Superior temporal gyrus (tissue), 1 donor: ENCODE measurements around the gene FAM236A.
"Not testable (repeated sequence)": the region's sequence is repeated elsewhere in the genome, so short reads cannot be mapped to it uniquely, and the experiment has no call there.

Experiments used
- DNase-seq: peaks from one replicate; pipeline ENCODE4 v3.0.0-alpha.2; 2016; ENCODE audit errors: extremely low spot score

Gene FAM236A

DNA sequence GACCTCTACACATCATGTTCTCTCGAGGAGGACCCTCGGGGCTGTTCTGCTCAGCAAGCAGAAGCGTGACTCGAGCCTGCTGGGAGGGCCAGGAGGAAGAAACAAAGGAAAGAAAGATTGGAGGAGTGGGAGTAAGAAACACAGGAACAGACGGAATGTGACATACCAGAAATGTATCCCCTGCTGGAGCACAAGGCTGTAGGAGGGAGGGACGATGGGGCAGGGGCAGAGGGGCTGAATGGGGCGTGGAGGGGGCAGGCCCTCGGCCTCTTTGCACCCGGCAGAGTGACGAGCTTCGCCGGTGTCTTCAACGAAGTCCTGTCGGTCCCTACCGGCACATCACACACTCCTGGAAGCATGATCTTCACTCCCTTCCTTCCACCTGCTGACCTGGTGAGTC lies at the start of gene FAM236A:
TSS of gene FAM236A (plus strand) at position 301 of the 400 bp plus-strand sequence. CDS start at position 358, 57 bp downstream.
- DNase-seq: not testable (repeated sequence)

- DNase-seq: not testable (repeated sequence)
These were observed 48.3 kb upstream of the FAM236A start for GRCh38 chrX:72889740-72890139.

DNA sequence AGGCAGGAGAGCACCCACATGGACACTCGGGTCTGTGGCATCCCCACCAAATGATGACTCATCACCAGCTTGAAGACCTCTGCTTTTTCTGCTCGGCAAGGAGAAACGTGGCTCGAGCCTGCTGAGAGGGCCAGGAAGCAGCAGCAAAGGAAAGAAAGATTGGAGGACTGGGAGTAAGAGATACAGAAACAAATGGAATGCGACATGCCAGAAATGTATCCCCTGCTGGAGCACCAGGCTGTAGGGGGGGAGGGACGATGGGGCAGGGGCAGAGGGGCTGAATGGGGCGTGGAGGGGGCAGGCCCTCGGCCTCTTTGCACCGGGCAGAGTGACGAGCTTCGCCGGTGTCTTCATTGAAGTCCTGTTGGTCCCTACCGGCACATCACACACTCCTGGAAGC lies 25.7 kb upstream of the FAM236A start, which contains the start of gene FAM236C:
TSS of gene FAM236C (plus strand) at position 301 of the 400 bp plus-strand sequence. CDS start 100 bp downstream, outside the sequence.
- DNase-seq: not testable (repeated sequence)

DNA sequence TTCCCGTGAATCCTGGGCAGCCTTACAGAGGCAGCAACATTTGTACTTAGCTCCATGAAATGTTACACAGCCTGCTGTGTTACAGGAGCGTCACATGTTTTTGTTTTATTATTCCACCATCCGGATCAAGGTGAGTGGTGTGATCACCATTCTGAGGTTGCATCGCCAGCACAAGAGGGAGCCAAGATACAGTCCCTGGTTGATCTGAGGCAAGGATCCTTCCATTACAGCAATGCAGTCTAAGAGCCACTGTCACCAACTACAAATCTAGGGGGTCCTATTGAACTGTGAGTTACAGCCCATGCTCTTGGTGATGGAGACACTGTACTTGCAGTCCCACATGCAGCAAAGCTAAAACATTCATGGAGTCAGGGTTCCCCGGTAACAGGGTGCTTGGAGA lies 21.9 kb upstream of the FAM236A start:
- DNase-seq: not testable (repeated sequence)

DNA sequence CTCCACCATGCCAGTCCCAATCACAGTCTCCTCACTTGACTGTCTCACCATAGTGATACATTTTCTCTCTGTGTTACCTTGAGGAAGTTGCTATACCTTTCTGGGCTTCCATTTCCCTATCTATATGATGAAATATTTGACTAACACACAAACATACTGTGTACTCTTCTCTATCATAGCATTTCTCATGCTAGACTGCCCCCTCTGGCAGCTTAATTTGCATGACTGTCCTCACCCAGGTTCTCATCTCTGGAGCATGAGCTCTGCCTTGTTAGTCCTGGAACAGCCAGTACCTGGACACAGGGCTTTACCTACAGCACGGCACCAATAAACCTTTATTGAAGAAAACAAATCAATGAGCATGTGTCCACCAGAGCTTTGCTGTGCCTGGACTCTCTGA lies 5.7 kb upstream of the FAM236A start:
- not testable (repeated sequence) for DNase-seq

DNA sequence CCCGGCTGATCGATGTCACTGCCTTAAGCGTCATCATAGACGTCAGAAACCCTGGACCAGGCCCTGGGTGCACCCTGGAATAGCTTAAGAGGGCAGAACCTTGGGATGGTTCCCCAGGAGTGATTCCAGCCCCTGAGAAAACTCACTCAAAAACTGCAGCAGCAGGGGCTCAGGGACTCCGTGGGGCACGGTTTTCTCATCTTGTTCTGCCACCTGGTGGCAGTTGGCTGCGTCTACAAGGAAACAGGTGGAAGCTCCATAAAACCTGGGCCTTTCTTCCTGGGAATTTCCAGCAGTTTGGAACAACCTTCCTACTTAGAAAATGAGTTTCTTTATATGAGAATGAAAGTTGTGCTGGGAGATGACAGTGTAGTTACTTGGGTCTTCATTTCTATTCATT lies 1.6 kb upstream of the FAM236A start:
- not testable (repeated sequence) for DNase-seq

GRCh38 chrX:72936882-72937455 lies 1.0 kb upstream of the FAM236A start:
- not testable (repeated sequence) for DNase-seq

- not testable (repeated sequence) for DNase-seq
These were observed 4.3 kb downstream of the FAM236A start for GRCh38 chrX:72942272-72942671.

DNA sequence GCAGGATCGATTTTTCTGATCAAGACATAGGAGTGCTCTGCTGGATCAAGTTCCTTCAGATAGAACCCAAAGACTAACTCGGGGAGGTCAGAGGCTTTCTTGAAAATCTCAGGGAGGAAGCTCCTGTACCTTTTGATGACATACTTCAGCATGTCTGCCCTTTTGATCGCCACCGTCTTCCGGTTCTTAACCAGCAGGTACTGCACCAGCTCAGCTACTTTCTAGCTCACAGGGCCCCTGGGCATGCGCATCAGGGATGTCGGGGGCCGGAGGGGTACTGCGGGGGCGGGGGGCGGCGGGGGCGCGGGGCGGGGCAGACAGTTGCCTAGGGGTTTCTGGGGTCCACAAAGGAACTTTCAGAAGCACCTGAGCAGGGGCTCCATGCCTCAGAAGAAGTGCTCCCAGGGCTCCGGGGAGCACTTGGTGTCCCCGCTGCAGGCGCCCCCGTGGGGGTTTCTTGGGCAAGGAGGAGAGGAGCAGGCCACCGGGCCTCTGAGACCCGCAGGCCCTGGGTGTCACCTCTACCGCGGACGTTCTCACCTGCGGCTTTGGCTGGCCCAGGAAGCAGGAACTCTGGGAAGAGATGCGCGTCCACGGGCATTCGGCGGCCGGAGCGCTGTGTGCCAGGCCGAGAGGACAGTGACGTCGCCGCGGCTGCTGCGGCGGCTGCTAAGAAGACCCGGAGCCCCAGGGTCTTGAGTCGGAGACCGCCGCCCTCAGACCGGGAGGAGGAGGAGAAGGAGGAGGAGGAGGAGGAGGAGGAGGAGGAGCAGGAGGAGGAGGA lies 5.2 kb downstream of the FAM236A start:
- not testable (repeated sequence) for DNase-seq

DNA sequence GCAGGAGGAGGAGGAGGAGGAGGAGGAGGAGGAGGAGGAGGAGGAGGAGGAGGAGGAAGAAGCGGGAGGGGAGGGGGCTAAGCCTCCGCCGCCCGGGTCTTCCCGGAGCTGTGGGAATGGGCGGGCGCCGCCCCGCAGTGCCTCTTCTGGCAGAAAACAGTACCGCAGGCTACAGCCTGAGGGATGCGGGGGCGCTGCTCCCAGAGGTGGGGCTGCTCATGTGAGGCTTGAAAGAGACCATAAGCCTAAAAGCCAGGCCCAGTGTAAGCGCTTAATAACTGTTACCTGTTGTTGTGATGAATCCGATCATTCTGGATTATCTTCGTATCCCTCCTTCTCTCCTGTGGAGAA lies 5.8 kb downstream of the FAM236A start, which contains the start of gene DMRTC1:
TSS of gene DMRTC1 (minus strand) at position 19 of the 351 bp plus-strand sequence. CDS start 68,143 bp downstream, outside the sequence.
- DNase-seq: not testable (repeated sequence)

DNA sequence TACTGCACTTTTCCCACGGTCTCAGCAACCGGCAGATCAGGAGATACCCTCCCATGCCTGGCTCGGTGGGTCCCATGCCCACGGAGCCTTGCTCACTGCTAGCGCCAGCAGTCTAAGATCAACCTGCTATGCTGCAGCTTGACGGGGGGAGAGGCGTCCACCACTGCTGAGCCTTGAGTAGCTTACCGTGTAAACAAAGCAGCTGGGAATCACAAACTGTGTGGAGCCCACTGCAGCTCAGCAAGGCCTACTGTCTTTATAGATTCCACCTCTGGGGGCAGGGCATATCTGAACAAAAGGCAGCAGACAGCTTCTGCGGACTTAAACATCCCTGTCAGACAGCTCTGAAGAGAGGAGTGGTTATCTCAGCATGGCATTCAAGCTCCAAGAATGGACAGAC lies 22.0 kb downstream of the FAM236A start:
- not testable (repeated sequence) for DNase-seq

DNA sequence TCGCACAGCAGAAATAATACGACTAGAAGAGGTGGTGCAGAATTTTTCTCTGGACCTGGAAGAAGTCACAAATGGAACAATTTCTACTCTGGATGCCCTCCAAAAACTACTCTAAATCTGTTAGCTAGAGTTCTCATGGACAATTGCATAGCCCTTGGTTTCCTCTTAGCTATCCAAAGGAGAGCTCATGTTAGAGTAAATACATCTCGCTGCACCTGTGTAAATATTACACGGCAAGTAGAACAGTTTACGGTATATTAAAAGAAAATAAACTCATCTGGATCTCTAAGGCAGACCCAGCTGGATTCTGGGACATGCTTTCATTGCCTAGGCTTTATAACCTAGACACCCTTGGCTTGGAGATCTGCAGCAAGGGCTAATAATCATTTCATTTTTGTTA lies 33.9 kb downstream of the FAM236A start:
- not testable (repeated sequence) for DNase-seq

DNA sequence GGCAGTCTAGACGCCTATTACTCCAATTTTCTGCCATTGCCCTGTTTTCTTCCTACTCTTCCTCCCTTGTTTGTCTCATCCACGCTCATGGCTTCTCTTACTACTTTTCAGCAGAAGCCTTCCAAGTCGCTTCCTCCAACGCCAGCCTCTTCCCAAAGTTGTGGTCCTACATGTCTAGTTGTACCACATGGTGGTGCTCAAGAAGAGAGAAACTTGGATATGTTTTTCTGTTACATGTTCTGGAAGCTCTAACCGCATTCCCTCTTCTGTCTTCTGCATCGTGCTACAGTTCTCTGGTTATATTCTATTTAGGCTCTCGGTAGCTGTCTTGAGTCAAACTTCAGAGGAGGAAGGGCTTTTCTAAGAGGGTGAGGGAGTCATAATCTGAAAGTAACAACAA lies 36.9 kb downstream of the FAM236A start:
- not testable (repeated sequence) for DNase-seq

- not testable (repeated sequence) for DNase-seq
These were observed 43.0 kb downstream of the FAM236A start for GRCh38 chrX:72980894-72981469.
